GM21786 (cell line): ENCODE results near the gene RSPO4.
"Not testable (repeated sequence)": the region's sequence is repeated elsewhere in the genome, so short reads cannot be mapped to it uniquely, and the experiment has no call there.

ENCODE experiments used
- ATAC-seq: cut with Tn5 transposase; IDR thresholded peaks from one replicate; pipeline ENCODE4 v1.9.1; 2021; ENCODE audit not compliant: unreplicated experiment

RSPO4 gene

GRCh38 chr20:1001911-1002681 lies at the start of gene RSPO4:
TSS of gene RSPO4 (minus strand) at chr20:1002311. CDS start at chr20:1002164, 147 bp downstream.
- ATAC-seq: no peak

GRCh38 chr20:1050440-1050839 lies 48.3 kb upstream of the RSPO4 start:
- no peak for ATAC-seq

DNA sequence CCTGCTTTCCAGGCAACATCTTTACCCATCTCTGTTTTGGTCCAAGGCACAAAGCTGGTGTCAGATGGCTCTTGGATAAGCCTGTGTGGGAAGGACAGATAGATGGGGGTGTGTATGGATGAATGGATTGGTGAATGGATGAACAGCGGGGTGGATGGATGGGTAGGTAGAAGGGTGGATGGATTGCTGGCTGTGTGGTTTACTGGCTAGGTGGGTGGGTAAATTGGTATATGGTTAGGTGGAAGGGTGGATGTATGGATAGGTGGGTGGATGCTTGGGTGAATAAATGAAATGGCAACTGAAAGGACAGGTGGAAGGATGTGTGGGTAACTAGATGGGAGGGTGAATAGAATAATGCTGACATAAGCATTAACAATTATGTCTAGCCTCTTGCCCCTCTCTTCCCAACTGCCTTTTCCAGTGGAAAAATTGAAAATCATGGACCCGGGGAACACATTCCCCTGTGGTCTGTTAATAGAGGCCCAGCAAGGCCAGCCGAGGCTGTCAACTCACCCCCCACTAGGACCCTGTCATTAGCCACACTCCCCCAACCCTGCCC lies 43.8 kb upstream of the RSPO4 start:
- ATAC-seq: no peak

GRCh38 chr20:1041845-1042390 lies 39.8 kb upstream of the RSPO4 start:
- ATAC-seq: no peak

GRCh38 chr20:1038205-1038604 lies 36.1 kb upstream of the RSPO4 start:
- ATAC-seq: no peak

DNA sequence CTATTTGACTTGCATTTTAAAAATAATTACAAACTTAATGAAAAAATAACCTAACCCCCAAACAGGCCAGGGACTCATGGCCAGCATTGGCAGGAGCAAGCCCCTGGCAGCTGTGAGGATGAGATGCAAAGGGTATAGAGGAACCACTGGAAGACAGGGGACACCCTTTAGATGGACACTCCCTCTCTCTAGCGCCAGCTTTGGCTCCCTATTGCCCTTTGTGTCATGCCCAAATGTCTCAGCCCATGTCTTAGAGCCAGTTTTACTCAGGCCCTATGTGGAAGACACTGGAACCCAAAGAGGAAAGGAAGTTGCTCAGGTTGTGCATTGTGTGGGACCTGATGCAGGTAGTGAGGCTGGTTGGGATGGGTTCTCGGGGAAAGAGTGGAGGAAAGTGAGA lies 34.9 kb upstream of the RSPO4 start:
- no peak for ATAC-seq

DNA sequence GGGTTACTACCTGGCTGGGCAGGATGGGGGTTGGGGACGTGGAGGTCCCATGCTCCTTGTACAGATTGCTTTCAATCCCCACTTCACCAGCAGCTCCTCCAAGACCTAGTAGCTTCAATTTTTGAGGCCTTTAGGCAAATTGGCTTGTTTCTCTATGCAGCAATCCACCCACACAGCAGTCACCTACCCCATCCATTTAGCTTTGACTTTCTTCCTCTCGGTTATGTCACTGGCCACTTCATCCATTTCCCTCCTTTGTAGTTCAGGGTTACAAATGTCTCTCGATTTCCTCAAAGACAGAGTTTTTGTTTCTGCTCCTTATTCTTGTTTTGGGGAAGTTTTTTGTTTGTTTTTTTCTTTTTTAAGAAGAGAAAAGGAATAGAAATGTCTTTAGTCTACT lies 33.4 kb upstream of the RSPO4 start:
- ATAC-seq: no peak

GRCh38 chr20:1034415-1034789 lies 32.3 kb upstream of the RSPO4 start:
- ATAC-seq: no peak

DNA sequence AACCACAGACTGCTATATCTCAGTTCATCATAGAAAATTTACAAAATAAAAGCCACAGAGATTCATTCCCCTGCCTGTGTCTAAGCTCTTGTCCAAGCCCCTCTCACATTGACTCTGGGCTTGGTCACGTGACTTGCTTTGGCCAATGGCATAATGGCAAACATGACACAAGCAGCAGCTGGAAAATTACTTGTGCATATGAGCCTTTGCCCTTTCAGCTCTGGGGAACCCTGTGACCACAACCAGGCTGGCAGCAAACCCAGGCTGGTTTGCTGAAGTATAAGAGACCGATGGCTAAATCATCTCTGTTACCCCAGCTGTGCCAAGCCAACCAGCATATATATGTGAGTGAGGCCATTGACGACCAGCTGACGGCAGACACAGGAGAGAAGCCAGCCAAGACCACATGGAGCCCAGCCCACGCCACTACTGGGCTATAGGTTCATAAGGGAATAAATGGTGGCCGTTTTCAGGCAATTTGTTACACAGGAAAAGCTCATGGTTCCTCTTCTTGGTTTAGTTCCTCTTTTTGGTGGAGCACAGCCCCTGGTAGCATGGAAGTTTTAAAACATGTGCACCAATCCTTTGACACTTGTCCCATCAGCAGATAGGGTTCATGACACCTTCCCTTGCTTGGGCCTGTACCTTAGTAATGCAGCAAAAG lies 31.8 kb upstream of the RSPO4 start:
- no peak for ATAC-seq

GRCh38 chr20:1029980-1030379 lies 27.9 kb upstream of the RSPO4 start:
- ATAC-seq: no peak

GRCh38 chr20:1026214-1026613 lies 24.1 kb upstream of the RSPO4 start:
- ATAC-seq: not testable (repeated sequence)

GRCh38 chr20:1022871-1023270 lies 20.8 kb upstream of the RSPO4 start:
- ATAC-seq: no peak

- no peak for ATAC-seq
These were observed 18.5 kb upstream of the RSPO4 start for GRCh38 chr20:1020614-1021013.

DNA sequence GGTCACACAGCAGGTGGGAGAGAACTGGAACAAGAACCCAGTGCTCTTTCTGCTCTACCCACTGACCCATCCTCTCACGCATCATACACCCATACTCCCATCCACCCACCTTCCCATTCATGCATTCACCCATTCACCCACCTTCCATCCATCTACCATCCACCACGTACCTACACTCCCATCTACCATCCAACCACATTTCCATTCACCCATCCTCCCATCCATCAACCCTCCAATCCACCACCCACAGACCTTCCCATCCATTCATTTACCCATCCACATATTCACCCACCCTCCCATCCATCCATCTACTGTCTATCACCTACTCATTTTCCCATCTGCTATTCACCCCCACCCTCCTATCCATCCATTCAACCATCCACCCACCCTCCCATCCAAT lies 17.2 kb upstream of the RSPO4 start:
- ATAC-seq: no peak

- ATAC-seq: no peak
These were observed 15.6 kb upstream of the RSPO4 start for GRCh38 chr20:1017677-1018076.

- ATAC-seq: no peak
These were observed 13.1 kb upstream of the RSPO4 start for GRCh38 chr20:1015181-1015580.

DNA sequence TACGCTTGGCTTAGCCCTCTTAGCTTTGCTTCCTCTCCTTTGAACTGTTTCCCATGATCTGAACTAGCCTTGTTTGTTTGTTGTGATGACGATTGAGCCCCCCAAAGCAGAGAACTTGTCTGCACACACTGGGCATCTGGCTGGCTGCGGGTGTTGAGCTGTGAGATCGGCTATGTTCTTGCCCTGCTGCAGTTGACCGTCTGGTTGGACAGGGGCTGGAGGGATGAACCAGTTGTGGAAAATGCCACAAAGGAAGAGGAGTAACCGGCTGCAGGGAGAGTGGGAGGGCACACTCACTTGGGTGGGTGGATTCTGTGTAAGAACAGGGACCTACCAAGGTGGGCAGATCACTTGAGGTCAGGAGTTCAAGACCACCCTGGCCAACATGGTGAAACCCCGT lies 12.4 kb upstream of the RSPO4 start:
- no peak for ATAC-seq

GRCh38 chr20:1013566-1014340 lies 11.6 kb upstream of the RSPO4 start:
- no peak for ATAC-seq

GRCh38 chr20:1012359-1013168 lies 10.5 kb upstream of the RSPO4 start:
- ATAC-seq: no peak

DNA sequence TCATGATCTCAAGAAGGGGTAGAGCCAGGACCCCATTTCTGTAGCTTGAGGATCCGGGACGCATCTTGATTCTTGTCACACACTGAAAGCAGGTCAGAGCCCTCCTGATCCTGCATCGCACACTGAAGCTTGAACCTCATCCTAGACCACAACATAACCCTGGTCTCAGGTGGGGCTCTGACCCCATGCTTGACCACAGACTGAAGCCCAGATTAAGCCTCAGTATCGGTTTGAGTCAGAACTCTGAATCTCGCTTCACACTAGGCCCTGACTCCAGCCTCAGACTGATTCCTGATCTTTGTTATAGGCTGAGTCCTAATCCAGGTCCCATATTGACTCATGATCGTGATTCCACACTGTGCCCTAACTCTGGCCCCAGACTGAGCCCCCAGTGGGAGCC lies 8.5 kb upstream of the RSPO4 start:
- ATAC-seq: peak; percentile 37
